ENCODE results near the gene PPEF2. TPM values are rescaled to one million over a fixed set of nuclear protein-coding genes. Genes with fewer than 3 reads are reported as not detected.

The PPEF2 gene
- total RNA-seq, 3 donors from 2014 or later (not counting 1 experiment from before 2014, with no cell fraction given): 0.21 to 0.33 (median 0.32) TPM

- no peaks in the 10 kb centered on the region for H3K27me3 Mint-ChIP-seq (ENCODE audit: low read depth in 2 of 2)
- no peak overlapping the region for H3K4me3 Mint-ChIP-seq
- no peaks in the 10 kb centered on the region for H3K36me3 Mint-ChIP-seq
- 63% methylated on average over 3 of the region's 3 CpGs for WGBS (ENCODE audit: insufficient coverage)
- no peak overlapping the region for H3K27ac Mint-ChIP-seq
- Histone ChIP-seq H3K27me3 (ENCODE audit: control insufficient read depth, insufficient read depth, low read length) (no peaks in the 10 kb centered on the region), H3K4me3 (ENCODE audit: low read length) (no peak overlapping the region), H3K9me3 (ENCODE audit: control insufficient read depth, insufficient read depth, low read length) (no peaks in the 10 kb centered on the region), H3K27ac (ENCODE audit: low read length) (no peak overlapping the region), H3K4me1 (ENCODE audit: control insufficient read depth, insufficient read depth, low read length) (no peaks in the 10 kb centered on the region), H3K36me3 (ENCODE audit: control insufficient read depth, insufficient read depth, low read length) (no peaks in the 10 kb centered on the region)
- H3K9me3 Mint-ChIP-seq: no peaks in the 10 kb centered on the region
- intact Hi-C loops (cut with micrococcal nuclease): no loop called here
- TF ChIP-seq CTCF (IDR thresholded peaks at IDR 0.05): no peak
- H3K4me1 Mint-ChIP-seq: no peaks in the 10 kb centered on the region
- ATAC-seq (no peak), DNase-seq (no peak)
Observed at GRCh38 chr4:75907966-75908365, 5.7 kb upstream of the PPEF2 start.

- TF ChIP-seq CTCF (IDR thresholded peaks at IDR 0.05): no peak
- WGBS (ENCODE audit: insufficient coverage): 79% methylated on average over 5 of the region's 5 CpGs
- Histone ChIP-seq H3K27ac (ENCODE audit: low read length) (no peak overlapping the region), H3K36me3 (ENCODE audit: control insufficient read depth, insufficient read depth, low read length) (no peaks in the 10 kb centered on the region), H3K9me3 (ENCODE audit: control insufficient read depth, insufficient read depth, low read length) (no peaks in the 10 kb centered on the region), H3K27me3 (ENCODE audit: control insufficient read depth, insufficient read depth, low read length) (no peaks in the 10 kb centered on the region), H3K4me3 (ENCODE audit: low read length) (no peak overlapping the region), H3K4me1 (ENCODE audit: control insufficient read depth, insufficient read depth, low read length) (peaks cover 13% of the 10 kb centered on the region)
- Mint-ChIP-seq H3K4me3 (no peak overlapping the region), H3K36me3 (no peaks in the 10 kb centered on the region), H3K4me1 (no peaks in the 10 kb centered on the region), H3K9me3 (no peaks in the 10 kb centered on the region), H3K27me3 (ENCODE audit: low read depth in 2 of 2) (no peaks in the 10 kb centered on the region), H3K27ac (no peak overlapping the region)
- ATAC-seq (no peak), DNase-seq (no peak)
- intact Hi-C loops (cut with micrococcal nuclease): no loop called here
Observed at GRCh38 chr4:75904076-75904475, 1.8 kb upstream of the PPEF2 start.

- H3K4me3 Mint-ChIP-seq: no peak overlapping the region
- peaks cover 0 to 3% of the 10 kb centered on the region in 2 donors for H3K27me3 Mint-ChIP-seq (ENCODE audit: low read depth in 2 of 2)
- no peaks in the 10 kb centered on the region for H3K9me3 ChIP-seq (ENCODE audit: control insufficient read depth, insufficient read depth, low read length)
- no peak overlapping the region for H3K27ac ChIP-seq (ENCODE audit: low read length)
- H3K36me3 Mint-ChIP-seq: no peaks in the 10 kb centered on the region
- DNase-seq (no peak), ATAC-seq (no peak)
- H3K4me1 Mint-ChIP-seq: no peaks in the 10 kb centered on the region
- H3K4me1 ChIP-seq (ENCODE audit: control insufficient read depth, insufficient read depth, low read length): peaks cover 13% of the 10 kb centered on the region
- H3K4me3 ChIP-seq (ENCODE audit: low read length): no peak overlapping the region
- H3K9me3 Mint-ChIP-seq: no peaks in the 10 kb centered on the region
- no peaks in the 10 kb centered on the region for H3K36me3 ChIP-seq (ENCODE audit: control insufficient read depth, insufficient read depth, low read length)
- H3K27me3 ChIP-seq (ENCODE audit: control insufficient read depth, insufficient read depth, low read length): no peaks in the 10 kb centered on the region
- H3K27ac Mint-ChIP-seq: no peak overlapping the region
- intact Hi-C loops (cut with micrococcal nuclease): no loop called here
- no peak for TF ChIP-seq CTCF (IDR thresholded peaks at IDR 0.05)
Observed at GRCh38 chr4:75898536-75898935, 3.7 kb downstream of the PPEF2 start.

GRCh38 chr4:75895744-75896314, 6.4 kb downstream of the PPEF2 start:
- Histone ChIP-seq H3K4me1 (ENCODE audit: control insufficient read depth, insufficient read depth, low read length) (no peaks in the 10 kb centered on the region), H3K4me3 (ENCODE audit: low read length) (no peak overlapping the region), H3K9me3 (ENCODE audit: control insufficient read depth, insufficient read depth, low read length) (no peaks in the 10 kb centered on the region), H3K27me3 (ENCODE audit: control insufficient read depth, insufficient read depth, low read length) (no peaks in the 10 kb centered on the region), H3K27ac (ENCODE audit: low read length) (no peak overlapping the region), H3K36me3 (ENCODE audit: control insufficient read depth, insufficient read depth, low read length) (no peaks in the 10 kb centered on the region)
- intact Hi-C loops (cut with micrococcal nuclease): loop anchor here (1.0 kb wide), 1 partner anchor 171 kb away; no protein-coding TSS in a partner anchor
- no peaks in the 10 kb centered on the region for H3K36me3 Mint-ChIP-seq
- no peak overlapping the region for H3K27ac Mint-ChIP-seq
- WGBS (ENCODE audit: insufficient coverage): 37% methylated on average over 3 of the region's 4 CpGs
- H3K4me3 Mint-ChIP-seq: no peak overlapping the region
- no peaks in the 10 kb centered on the region for H3K9me3 Mint-ChIP-seq
- peaks cover 0 to 3% of the 10 kb centered on the region in 2 donors for H3K27me3 Mint-ChIP-seq (ENCODE audit: low read depth in 2 of 2)
- ATAC-seq (peak; percentile 59 to 78 (median 62)), DNase-seq (peak in 1 of 2 donors; percentile 75)
- no peaks in the 10 kb centered on the region for H3K4me1 Mint-ChIP-seq
- peak; percentile 73 for TF ChIP-seq CTCF (IDR thresholded peaks at IDR 0.05)

All from natural killer cell (primary cell).